H1 (cell line): ENCODE results near the gene FBH1. TPM values are rescaled to one million over a fixed set of nuclear protein-coding genes. Genes with fewer than 3 reads are reported as not detected.

Experiments
- CHD7 ChIP-seq: fragments of 300-600 bp; sonication (generic); IDR thresholded peaks from 2 replicates; pipeline ENCODE4 v1.7.1; 2012; ENCODE audit warnings: low read length, moderate library complexity, mild to moderate bottlenecking, inconsistent platforms; ENCODE audit not compliant: insufficient replicate concordance
- HDAC6 ChIP-seq: IDR thresholded peaks from one replicate; pipeline ENCODE4 v1.7.1; 2012; ENCODE audit warnings: low read depth, mild to moderate bottlenecking, inconsistent platforms, low read length, moderate library complexity
- JUN ChIP-seq: IDR thresholded peaks from 2 replicates; pipeline ENCODE4 v1.6.1; 2011; ENCODE audit warnings: low read depth, mild to moderate bottlenecking, improper control_type of control experiment, low read length
- KDM1A ChIP-seq: fragments of 200-600, 300-600 bp; sonication (generic); IDR thresholded peaks from 2 replicates; pipeline ENCODE4 v1.7.1; 2016; ENCODE audit warnings: mild to moderate bottlenecking, low read length, borderline replicate concordance
- MAFK ChIP-seq: IDR thresholded peaks from 2 replicates; pipeline ENCODE4 v1.6.1; 2012; ENCODE audit warnings: low read depth, mild to moderate bottlenecking, improper control_type of control experiment, low read length
- RAD21 ChIP-seq, 2 experiments: IDR thresholded peaks in 1 of 2; conservative IDR thresholded peaks in 1 of 2; 2 replicates each; pipeline ENCODE4 v1.6.1; 2011; ENCODE audit warnings: low read depth in 2 of 2, low read length in 2 of 2, improper control_type of control experiment in 1 of 2, inconsistent platforms in 1 of 2, mild to moderate bottlenecking in 1 of 2, moderate library complexity in 1 of 2
- RNF2 ChIP-seq: fragments of 200-900, 300-1000 bp; sonication (generic); IDR thresholded peaks from 2 replicates; pipeline ENCODE4 v1.7.1; 2016; ENCODE audit warnings: borderline replicate concordance, low read depth, mild to moderate bottlenecking, antibody characterized with exemption, low read length; ENCODE audit not compliant: poor library complexity, severe bottlenecking; ENCODE audit errors: missing control alignments
- SAP30 ChIP-seq: fragments of 300-600 bp; sonication (generic); IDR thresholded peaks from 2 replicates; pipeline ENCODE4 v1.7.1; 2012; ENCODE audit warnings: low read length, moderate library complexity, mild to moderate bottlenecking, inconsistent platforms; ENCODE audit not compliant: insufficient read depth, insufficient replicate concordance
- SIN3A ChIP-seq, 2 experiments: IDR thresholded peaks in 1 of 2; conservative IDR thresholded peaks in 1 of 2; 2 replicates each; pipeline ENCODE4 v1.6.1; 2011 to 2012; ENCODE audit warnings: low read length in 2 of 2, improper control_type of control experiment in 1 of 2, low read depth in 1 of 2, mild to moderate bottlenecking in 1 of 2
- SUZ12 ChIP-seq: fragments of 200-600 bp; sonication (generic); IDR thresholded peaks from 2 replicates; pipeline ENCODE4 v1.6.1; 2012; ENCODE audit warnings: mild to moderate bottlenecking, inconsistent platforms, low read length, moderate library complexity, mixed read lengths
- YY1 ChIP-seq: IDR thresholded peaks from 2 replicates; pipeline ENCODE4 v1.6.1; 2011; ENCODE audit warnings: low read depth, mild to moderate bottlenecking, low read length
- polyA plus RNA-seq, 7 experiments: library from polyadenylated mRNA; depleted of rRNA in 3 of 7; stranded (reverse) in 5 of 7; unstranded in 2 of 7; fragments of >200 nt in 5 of 7; fragments of 200-250 nt in 2 of 7; gene quantifications; 1 replicate in 5 of 7; 2 replicates in 1 of 7; 4 replicates in 1 of 7; pipeline versions ENCODE4 v1.2.1 to v1.2.3, GENCODE V29; 2011 to 2013; ENCODE audit warnings: missing spikeins in 2 of 7, mixed read lengths in 2 of 7
- total RNA-seq: library from RNA; stranded (reverse); fragmentation: NEBNext Ultra II Directional; extraction: Animal tissue kit (Norgen Biotek cat#: 25700); gene quantifications from 2 replicates; pipeline ENCODE4 v1.2.1, GENCODE V29; 2021

Gene FBH1
- total and polyA plus RNA-seq, 2 of the 8 experiments (the other 6 are each of a cell fraction or from before 2014, with no cell fraction given): 31.1 to 51.8 TPM

GRCh38 chr10:5894403-5894802 lies 4.4 kb downstream of the FBH1 start (continued):
- TF ChIP-seq CHD7: no peak
- no peak for TF ChIP-seq JUN
- no peak for TF ChIP-seq YY1
- TF ChIP-seq SAP30: no peak
- no peak for TF ChIP-seq SUZ12
- TF ChIP-seq RAD21 (IDR thresholded peaks at IDR 0.05 in 1 of 2, conservative IDR thresholded peaks at IDR 0.05 in 1 of 2; ENCODE audit: low read depth in 2 of 2, low read length in 2 of 2): no peak
- no peak for TF ChIP-seq SIN3A (conservative IDR thresholded peaks at IDR 0.05 in 1 of 2, IDR thresholded peaks at IDR 0.05 in 1 of 2; ENCODE audit: low read depth in 1 of 2, low read length in 2 of 2)
- TF ChIP-seq RNF2: no peak
- TF ChIP-seq HDAC6: no peak
- no peak for TF ChIP-seq KDM1A
- TF ChIP-seq MAFK: no peak
